IMR-90 (cell line): ENCODE data around the gene ALKBH3. TPM values are rescaled to one million over a fixed set of nuclear protein-coding genes. Genes with fewer than 3 reads are reported as not detected.
A peak's percentile ranks its signal among the peaks of the same experiment; 100 is the strongest.

Source experiments
- ATAC-seq: fragments of 200-7000 bp; cut with Tn5 transposase; 2 replicates; pipeline ENCODE4 v1.9.1; 2020; ENCODE audit warnings: low read depth, mild to moderate bottlenecking, moderate library complexity
- BruUV-seq: library from RNA; stranded (reverse); fragments of 400-500 nt; replicated peaks from 2 replicates; lab custom pipeline; 2021; lab: Mats Ljungman, UMichigan
- CTCF ChIA-PET: fragments of 300-600 bp; formaldehyde crosslinking; extraction: SDS; loops from one replicate; lab custom pipeline; 2021; ENCODE audit warnings: antibody characterized with exemption; lab: Yijun Ruan, JAX
- POLR2A ChIA-PET: fragments of 300-600 bp; sonication (Branson Sonifier 250); formaldehyde crosslinking; loops from one replicate; lab custom pipeline; 2022; ENCODE audit warnings: antibody characterized with exemption; ENCODE audit not compliant: unreplicated experiment; lab: Charles Lee
- DNase-seq: peaks from one replicate; pipeline ENCODE4 v3.0.0; 2013
- H2AFZ ChIP-seq: replicated peaks from 2 replicates; pipeline ENCODE3; 2013; ENCODE audit warnings: low read length, mild to moderate bottlenecking; ENCODE audit not compliant: poor library complexity
- H2AK5ac ChIP-seq: 2 replicates; pipeline ENCODE4 v1.6.1; 2013; ENCODE audit warnings: low read depth, low read length, inconsistent platforms
- H2AK9ac ChIP-seq: replicated peaks from 2 replicates; pipeline ENCODE3; 2013; ENCODE audit warnings: mild to moderate bottlenecking, low read depth, low read length, moderate library complexity; ENCODE audit not compliant: poor library complexity
- H2BK120ac ChIP-seq: 2 replicates; pipeline ENCODE4 v1.6.1; 2013; ENCODE audit warnings: low read depth, low read length, inconsistent platforms
- H2BK15ac ChIP-seq: 3 replicates; pipeline ENCODE4 v1.6.1; 2013; ENCODE audit warnings: low read depth, low read length, inconsistent platforms
- H2BK20ac ChIP-seq: 2 replicates; pipeline ENCODE4 v1.6.1; 2013; ENCODE audit warnings: low read depth, mild to moderate bottlenecking, inconsistent platforms, low read length, moderate library complexity
- H2BK5ac ChIP-seq: 2 replicates; pipeline ENCODE4 v1.6.1; 2013; ENCODE audit warnings: mild to moderate bottlenecking, low read depth, low read length, inconsistent platforms; ENCODE audit not compliant: poor library complexity, severe bottlenecking
- H3K14ac ChIP-seq: replicated peaks from 2 replicates; pipeline ENCODE4 v1.6.1; 2013; ENCODE audit warnings: low read depth, low read length, inconsistent platforms
- H3K18ac ChIP-seq: 2 replicates; pipeline ENCODE4 v1.6.1; 2013; ENCODE audit warnings: low read depth, low read length, control low read depth
- H3K23ac ChIP-seq: 2 replicates; pipeline ENCODE4 v1.6.1; 2013; ENCODE audit warnings: low read depth, low read length, inconsistent platforms
- H3K27ac ChIP-seq: 2 replicates; pipeline ENCODE4 v1.5.1; 2013; ENCODE audit warnings: mild to moderate bottlenecking, control low read depth, low read length; ENCODE audit not compliant: insufficient read depth
- H3K27me3 ChIP-seq: 2 replicates; pipeline ENCODE4 v1.6.1; 2013; ENCODE audit warnings: low read length; ENCODE audit not compliant: control insufficient read depth, insufficient read depth
- H3K36me3 ChIP-seq: 2 replicates; pipeline ENCODE4 v1.6.1; 2013; ENCODE audit warnings: low read length, mixed read lengths; ENCODE audit not compliant: control insufficient read depth, insufficient read depth
- H3K4ac ChIP-seq: 2 replicates; pipeline ENCODE4 v1.6.1; 2013; ENCODE audit warnings: low read depth, low read length, inconsistent platforms
- H3K4me1 ChIP-seq: 2 replicates; pipeline ENCODE4 v1.6.1; 2013; ENCODE audit warnings: low read length, mixed read lengths; ENCODE audit not compliant: control insufficient read depth, insufficient read depth
- H3K4me2 ChIP-seq: 2 replicates; pipeline ENCODE4 v1.6.1; 2013; ENCODE audit warnings: low read depth, mild to moderate bottlenecking, control low read depth, low read length, moderate library complexity
- H3K4me3 ChIP-seq: 2 replicates; pipeline ENCODE4 v1.5.1; 2013; ENCODE audit warnings: low read depth, mild to moderate bottlenecking, control low read depth, low read length, moderate library complexity; ENCODE audit not compliant: insufficient read depth
- H3K56ac ChIP-seq: 2 replicates; pipeline ENCODE4 v1.6.1; 2013; ENCODE audit warnings: low read length, inconsistent platforms; ENCODE audit not compliant: insufficient read depth; ENCODE audit errors: extremely low read depth
- H3K79me1 ChIP-seq, 2 experiments: 2 replicates each; pipeline ENCODE4 v1.6.1; 2013; ENCODE audit warnings: low read length in 2 of 2, inconsistent platforms in 1 of 2, low read depth in 1 of 2
- H3K9ac ChIP-seq: 2 replicates; pipeline ENCODE4 v1.6.1; 2013; ENCODE audit warnings: low read depth, low read length, control low read depth
- H3K9me1 ChIP-seq: 2 replicates; pipeline ENCODE4 v1.6.1; 2013; ENCODE audit warnings: low read length, inconsistent platforms; ENCODE audit not compliant: insufficient read depth
- H3K9me3 ChIP-seq: 2 replicates; pipeline ENCODE4 v1.6.1; 2013; ENCODE audit warnings: low read length; ENCODE audit not compliant: control insufficient read depth, insufficient read depth
- H4K20me1 ChIP-seq: 2 replicates; pipeline ENCODE4 v1.6.1; 2013; ENCODE audit warnings: low read length, inconsistent platforms; ENCODE audit not compliant: insufficient read depth
- H4K5ac ChIP-seq: 2 replicates; pipeline ENCODE4 v1.6.1; 2013; ENCODE audit warnings: mild to moderate bottlenecking, low read depth, low read length, control low read depth
- H4K8ac ChIP-seq, 2 experiments: 2 replicates each; pipeline ENCODE4 v1.6.1; 2013; ENCODE audit warnings: low read depth in 2 of 2, low read length in 2 of 2, control low read depth in 1 of 2, inconsistent platforms in 1 of 2
- H4K91ac ChIP-seq: 2 replicates; pipeline ENCODE4 v1.6.1; 2013; ENCODE audit warnings: low read depth, low read length, inconsistent platforms; ENCODE audit not compliant: insufficient read depth
- CEBPB ChIP-seq: IDR thresholded peaks from 2 replicates; pipeline ENCODE4 v1.6.1; 2012; ENCODE audit warnings: low read depth, low read length, improper control_type of control experiment
- CHD1 ChIP-seq: IDR thresholded peaks from 2 replicates; pipeline ENCODE4 v1.6.1; 2012; ENCODE audit warnings: low read depth, low read length, improper control_type of control experiment
- ELK1 ChIP-seq: fragments of 150-350 bp; IDR thresholded peaks from 2 replicates; pipeline ENCODE4 v1.6.1; 2016; ENCODE audit warnings: low read depth, mild to moderate bottlenecking, low read length, moderate library complexity, borderline replicate concordance
- FOS ChIP-seq: fragments of 150-350 bp; IDR thresholded peaks from 2 replicates; pipeline ENCODE4 v1.6.1; 2016; ENCODE audit warnings: low read depth, low read length
- MAFK ChIP-seq: IDR thresholded peaks from 2 replicates; pipeline ENCODE4 v1.6.1; 2012; ENCODE audit warnings: low read depth, low read length, improper control_type of control experiment
- MXI1 ChIP-seq: IDR thresholded peaks from 2 replicates; pipeline ENCODE4 v1.6.1; 2012; ENCODE audit warnings: low read depth, mild to moderate bottlenecking, low read length, moderate library complexity, borderline replicate concordance
- NFE2L2 ChIP-seq: fragments of 150-350 bp; IDR thresholded peaks from 2 replicates; pipeline ENCODE4 v1.6.1; 2016; ENCODE audit warnings: low read depth, mild to moderate bottlenecking, low read length
- POLR2A ChIP-seq: IDR thresholded peaks from 2 replicates; pipeline ENCODE4 v1.6.1; 2012; ENCODE audit warnings: mild to moderate bottlenecking, low read depth, low read length
- RCOR1 ChIP-seq: IDR thresholded peaks from 2 replicates; pipeline ENCODE4 v1.6.1; 2012; ENCODE audit warnings: mild to moderate bottlenecking, low read length, improper control_type of control experiment; ENCODE audit not compliant: insufficient replicate concordance
- WGBS, 2 experiments: methylation state at CpG; one replicate each; pipeline versions ENCODE4 v1.1.5 to v1.1.7; 2013; ENCODE audit warnings: missing lambda C conversion rate in 2 of 2; ENCODE audit not compliant: insufficient read length in 1 of 2; ENCODE audit errors: extremely low coverage in 2 of 2; 5-methylcytosine and 5-hydroxymethylcytosine counted together
- dilution Hi-C: fragments of 300-500 bp; cut with HindIII; formaldehyde crosslinking; loops from one replicate; pipeline ENCODE4 v1.14.3; 2018; ENCODE audit warnings: low sequenced_read_pairs; ENCODE audit not compliant: unreplicated experiment
- in situ Hi-C: fragments of 300-500 bp; cut with MboI; formaldehyde crosslinking; loops from 3 replicates; pipeline ENCODE4 v1.14.3; 2019; ENCODE audit warnings: low sequenced_read_pairs, inconsistent platforms, mixed read lengths
- intact Hi-C: fragments of 100-400 bp; cut with micrococcal nuclease; formaldehyde crosslinking; loops from 2 replicates; pipeline ENCODE4 v1.10.0; 2022
- polyA plus RNA-seq, 3 experiments: library from polyadenylated mRNA; depleted of rRNA; stranded (reverse); fragments of >200 nt; gene quantifications; 2 replicates each; pipeline ENCODE4 v1.2.3, GENCODE V29; 2012; ENCODE audit warnings: low replicate concordance in 1 of 3
- total RNA-seq: library from RNA; depleted of rRNA; stranded (reverse); fragments of >200 nt; gene quantifications from 2 replicates; pipeline ENCODE4 v1.2.3, GENCODE V29; 2012
- TF ChIP-seq, protein P1 (sequence below): conservative IDR thresholded peaks from 2 replicates; pipeline ENCODE4 v1.5.1; 2012; ENCODE audit warnings: mild to moderate bottlenecking, low read depth, low read length, improper control_type of control experiment

ALKBH3 gene
- total and polyA plus RNA-seq, 2 of the 4 experiments (the other 2 are of a cell fraction) = 27.7 to 62.9 TPM

- TF ChIP-seq CHD1 (no peak), FOS (peak; percentile 100), ELK1 (no peak)
These were observed 49.6 kb upstream of the ALKBH3 start (continued) for GRCh38 chr11:43830928-43831440.

DNA sequence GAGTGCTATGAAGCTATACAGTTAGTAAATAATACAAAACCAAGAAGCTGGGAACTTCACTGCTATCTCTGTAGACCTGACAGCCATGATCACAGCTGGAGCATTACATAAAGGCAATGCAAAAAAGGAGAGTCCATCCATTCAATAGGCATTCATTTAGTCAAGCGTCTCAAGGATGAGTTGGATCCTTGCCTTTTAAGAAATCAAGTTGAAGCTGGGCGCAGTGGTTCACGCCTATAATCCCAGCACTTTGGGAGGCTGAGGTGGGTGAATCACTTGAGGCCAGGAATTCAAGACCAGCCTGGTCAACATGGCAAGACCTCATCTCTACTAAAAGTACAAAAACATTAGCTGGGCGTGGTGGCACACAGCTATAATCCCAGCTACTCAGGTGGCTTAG lies 48.1 kb upstream of the ALKBH3 start:
- TF ChIP-seq RCOR1 (no peak), CEBPB (no peak), NFE2L2 (no peak), POLR2A (no peak), MXI1 (no peak), MAFK (no peak)
- TF ChIP-seq, protein P1, sequence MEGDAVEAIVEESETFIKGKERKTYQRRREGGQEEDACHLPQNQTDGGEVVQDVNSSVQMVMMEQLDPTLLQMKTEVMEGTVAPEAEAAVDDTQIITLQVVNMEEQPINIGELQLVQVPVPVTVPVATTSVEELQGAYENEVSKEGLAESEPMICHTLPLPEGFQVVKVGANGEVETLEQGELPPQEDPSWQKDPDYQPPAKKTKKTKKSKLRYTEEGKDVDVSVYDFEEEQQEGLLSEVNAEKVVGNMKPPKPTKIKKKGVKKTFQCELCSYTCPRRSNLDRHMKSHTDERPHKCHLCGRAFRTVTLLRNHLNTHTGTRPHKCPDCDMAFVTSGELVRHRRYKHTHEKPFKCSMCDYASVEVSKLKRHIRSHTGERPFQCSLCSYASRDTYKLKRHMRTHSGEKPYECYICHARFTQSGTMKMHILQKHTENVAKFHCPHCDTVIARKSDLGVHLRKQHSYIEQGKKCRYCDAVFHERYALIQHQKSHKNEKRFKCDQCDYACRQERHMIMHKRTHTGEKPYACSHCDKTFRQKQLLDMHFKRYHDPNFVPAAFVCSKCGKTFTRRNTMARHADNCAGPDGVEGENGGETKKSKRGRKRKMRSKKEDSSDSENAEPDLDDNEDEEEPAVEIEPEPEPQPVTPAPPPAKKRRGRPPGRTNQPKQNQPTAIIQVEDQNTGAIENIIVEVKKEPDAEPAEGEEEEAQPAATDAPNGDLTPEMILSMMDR = no peak
- in situ Hi-C loops = no loop called here
- no CpG with 5 or more reads among the region's 4 CpGs for WGBS, 2 experiments

More for the DNA sequence above, 48.1 kb upstream of the ALKBH3 start:
- H4K91ac ChIP-seq = no peak overlapping the region
- peak overlapping the region; percentile 8; the same call in 1 of the 2 replicates for H2AK5ac ChIP-seq
- H3K4me3 ChIP-seq = no peak overlapping the region
- H3K14ac ChIP-seq = no peak overlapping the region
- H3K27ac ChIP-seq = no peak overlapping the region
- H3K56ac ChIP-seq = no peak overlapping the region
- no peak overlapping the region for H3K18ac ChIP-seq
- H4K5ac ChIP-seq = no peak overlapping the region
- no peak overlapping the region for H3K4me2 ChIP-seq
- H2BK5ac ChIP-seq = no peak overlapping the region
- H2AFZ ChIP-seq = no peak overlapping the region
- no peaks in the 10 kb centered on the region for H3K9me3 ChIP-seq
- H3K9me1 ChIP-seq = 0 out of 2 replicates have a peak, but pooled peaks cover 4% of the 10 kb centered on the region
- H3K27me3 ChIP-seq = no peaks in the 10 kb centered on the region
- BruUV-seq = no TSS peak
- ATAC-seq = no peak
- no peak overlapping the region for H3K4ac ChIP-seq
- H3K9ac ChIP-seq = no peak overlapping the region
- no peak overlapping the region for H4K8ac ChIP-seq
- H2AK9ac ChIP-seq = no peak overlapping the region
- DNase-seq = no peak
- H4K20me1 ChIP-seq = peaks cover 7% of the 10 kb centered on the region; the same call in 1 of the 2 replicates
- H3K23ac ChIP-seq = no peak overlapping the region
- no peak overlapping the region for H2BK120ac ChIP-seq
- no peaks in the 10 kb centered on the region for H3K36me3 ChIP-seq
- POLR2A ChIA-PET = no interaction called here
- dilution Hi-C loops = no loop called here
- intact Hi-C loops = no loop called here
- CTCF ChIA-PET = interaction anchor here (4.4 kb wide), 1 partner anchor 19 kb away, joined by 26 read pairs; no protein-coding TSS in a partner anchor
- peaks cover 0 to 15% of the 10 kb centered on the region in 2 experiments; a peak in 1 of 4 replicates for H3K79me1 ChIP-seq
- H2BK15ac ChIP-seq = no peak overlapping the region
- H2BK20ac ChIP-seq = no peak overlapping the region
- peaks cover 6% of the 10 kb centered on the region; the same call in 1 of the 2 replicates for H3K4me1 ChIP-seq
